Stimulated activated CD8-positive, alpha-beta memory T cell treated with anti-CD3 and anti-CD28 coated beads, Interleukin-15, amount 100 ng/mL, for 48 hours (primary cell): Measurements from ENCODE around the gene AGXT2.

ENCODE experiments used
- DNase-seq, 2 donors: peaks; one replicate each; pipeline ENCODE4 v3.0.0-alpha.2; 2020; ENCODE audit warnings: low read depth in 2 of 2

The AGXT2 gene

GRCh38 chr5:34967540-34967939, 80.2 kb downstream of the AGXT2 start:
- no peak for DNase-seq

- no peak for DNase-seq
Measured at GRCh38 chr5:34959323-34959722, 88.4 kb downstream of the AGXT2 start.

- DNase-seq: no peak
Measured at GRCh38 chr5:34957857-34958690, 89.7 kb downstream of the AGXT2 start.

GRCh38 chr5:34957321-34957720, 90.4 kb downstream of the AGXT2 start:
- DNase-seq: no peak
